Inferior parietal cortex (tissue), 1 donor: ENCODE measurements around the gene ARL16.
"Not testable (repeated sequence)": the region's sequence is repeated elsewhere in the genome, so short reads cannot be mapped to it uniquely, and the experiment has no call there.

ENCODE experiments used
- DNase-seq: peaks from one replicate; pipeline ENCODE4 v3.0.0-alpha.2; 2016; ENCODE audit errors: extremely low spot score

Gene ARL16

DNA sequence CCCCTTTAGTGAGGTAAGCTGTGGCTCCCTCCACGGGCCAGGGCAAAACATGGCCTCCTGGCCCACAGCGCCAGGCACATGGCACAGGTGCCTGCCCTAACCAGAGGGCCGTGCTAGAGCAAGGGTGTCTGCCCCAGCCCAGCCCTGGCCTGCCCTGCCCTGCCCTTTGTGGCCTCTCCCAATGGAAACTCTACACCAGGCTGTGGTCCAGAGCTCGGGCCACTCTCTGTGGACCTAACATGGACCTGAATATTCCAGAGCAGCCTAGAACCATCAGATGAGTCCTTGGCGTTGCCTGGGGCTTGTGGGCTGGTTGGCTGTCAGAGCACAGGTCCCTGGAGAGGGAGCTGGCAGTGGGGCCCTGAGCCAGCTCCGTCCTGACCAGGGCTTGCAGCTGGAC lies 11.6 kb upstream of the ARL16 start:
- DNase-seq = no peak

- DNase-seq = no peak
Measured at GRCh38 chr17:81694810-81695209, 11.2 kb upstream of the ARL16 start.

GRCh38 chr17:81693509-81694210 lies 10.1 kb upstream of the ARL16 start:
- no peak for DNase-seq

DNA sequence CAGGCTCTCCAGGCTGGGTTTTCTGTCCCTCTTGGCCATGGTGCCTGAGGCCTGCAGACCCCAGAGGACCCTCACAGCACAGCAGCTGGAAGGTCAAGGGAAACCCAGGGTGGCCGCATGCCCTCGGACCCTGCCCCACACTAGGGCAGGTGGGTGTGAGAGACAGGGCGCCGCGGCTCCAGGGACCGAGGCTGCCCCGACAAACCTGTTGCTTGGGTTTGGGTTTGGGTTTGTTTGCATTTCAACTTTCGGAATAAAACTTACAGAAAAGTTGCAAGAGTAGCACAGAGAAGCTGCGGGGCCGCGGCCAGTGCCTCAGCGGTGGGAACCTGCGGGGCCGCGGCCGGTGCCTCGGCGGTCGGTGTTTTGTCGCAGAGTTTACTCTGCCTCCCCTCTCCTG lies 8.0 kb upstream of the ARL16 start:
- DNase-seq = no peak

DNA sequence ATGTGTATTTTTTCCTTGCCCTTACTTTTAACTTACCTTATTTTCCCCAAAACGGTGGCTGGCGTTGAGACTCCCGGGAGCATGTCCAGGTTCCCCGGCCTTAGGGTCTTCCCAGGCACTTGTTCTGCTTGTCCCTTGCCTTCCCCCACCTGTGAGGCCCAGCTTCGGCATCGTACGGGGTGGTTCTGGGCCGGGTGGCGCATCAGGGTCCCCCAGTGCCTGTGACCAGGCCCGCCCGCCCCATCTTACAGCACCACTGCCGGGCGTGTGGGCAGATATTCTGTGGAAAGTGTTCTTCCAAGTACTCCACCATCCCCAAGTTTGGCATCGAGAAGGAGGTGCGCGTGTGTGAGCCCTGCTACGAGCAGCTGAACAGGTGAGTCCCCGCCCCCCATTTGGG lies 7.6 kb upstream of the ARL16 start:
- DNase-seq = no peak

GRCh38 chr17:81690549-81690948 lies 7.0 kb upstream of the ARL16 start:
- no peak for DNase-seq

DNA sequence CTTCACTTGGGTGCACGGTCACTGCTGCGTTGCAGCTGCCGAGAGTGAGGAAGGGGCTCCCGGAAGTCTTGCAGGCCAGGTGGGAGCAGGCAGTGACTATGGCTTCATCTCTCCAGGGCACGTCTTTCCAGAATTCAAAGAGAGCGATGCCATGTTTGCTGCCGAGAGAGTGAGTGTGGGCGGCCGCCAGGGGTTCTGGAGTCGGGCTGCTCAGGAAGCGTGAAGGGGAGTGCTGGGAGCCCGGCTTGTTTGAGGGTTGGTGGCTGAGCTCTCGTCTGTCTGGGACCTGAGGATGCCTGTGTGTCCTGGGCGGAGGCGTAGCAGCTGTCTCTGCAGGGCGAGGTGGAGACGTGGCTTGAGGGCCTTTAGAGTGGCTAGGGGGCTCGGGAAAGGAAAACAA lies 6.5 kb upstream of the ARL16 start:
- no peak for DNase-seq

- no peak for DNase-seq
Measured at GRCh38 chr17:81688616-81689015, 5.0 kb upstream of the ARL16 start.

- no peak for DNase-seq
Measured at GRCh38 chr17:81687770-81688541, 4.4 kb upstream of the ARL16 start.

GRCh38 chr17:81686614-81687013 lies 3.0 kb upstream of the ARL16 start:
- no peak for DNase-seq

DNA sequence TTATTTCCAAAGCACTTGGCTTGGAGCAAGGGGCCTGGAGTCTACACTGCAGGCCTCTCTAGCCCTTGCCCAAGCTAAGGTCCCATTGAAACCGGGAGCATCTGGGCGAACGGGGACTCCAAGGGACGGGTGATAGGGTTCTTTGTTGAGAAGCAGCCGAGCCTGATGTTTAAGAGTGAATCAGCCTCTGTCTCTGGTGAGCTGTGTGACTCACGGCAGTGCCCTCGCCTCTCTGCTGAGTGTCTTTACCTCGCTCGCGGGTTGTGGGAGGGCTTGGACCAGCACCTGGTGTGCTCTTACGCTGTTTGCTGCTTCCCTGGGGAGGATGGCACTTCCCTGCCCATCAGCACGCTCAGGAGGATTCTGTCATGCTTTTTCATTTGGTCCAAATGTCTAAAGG lies 1.5 kb upstream of the ARL16 start:
- no peak for DNase-seq

- DNase-seq = no peak
Measured at GRCh38 chr17:81684442-81684911, 880 bp upstream of the ARL16 start.

DNA sequence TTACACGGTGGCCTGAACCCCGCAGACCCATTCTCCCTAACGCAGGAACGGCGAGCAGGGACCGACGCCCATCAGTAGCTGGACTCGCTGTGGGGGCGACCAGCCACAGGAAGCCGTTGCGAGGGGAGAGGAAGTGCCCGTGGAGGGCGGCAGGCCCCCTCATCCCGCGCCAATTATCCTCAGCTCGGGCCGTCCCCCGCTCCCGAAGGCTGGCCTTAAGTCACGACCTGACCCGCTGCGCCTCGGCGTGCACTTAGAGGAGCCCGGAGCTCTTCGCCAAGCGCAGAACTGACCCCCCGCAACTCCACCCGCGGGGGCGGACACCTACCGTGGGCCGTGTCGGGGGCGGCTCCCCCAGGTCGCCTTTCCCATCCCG lies 401 bp downstream of the ARL16 start:
- peak; percentile 20 for DNase-seq

DNA sequence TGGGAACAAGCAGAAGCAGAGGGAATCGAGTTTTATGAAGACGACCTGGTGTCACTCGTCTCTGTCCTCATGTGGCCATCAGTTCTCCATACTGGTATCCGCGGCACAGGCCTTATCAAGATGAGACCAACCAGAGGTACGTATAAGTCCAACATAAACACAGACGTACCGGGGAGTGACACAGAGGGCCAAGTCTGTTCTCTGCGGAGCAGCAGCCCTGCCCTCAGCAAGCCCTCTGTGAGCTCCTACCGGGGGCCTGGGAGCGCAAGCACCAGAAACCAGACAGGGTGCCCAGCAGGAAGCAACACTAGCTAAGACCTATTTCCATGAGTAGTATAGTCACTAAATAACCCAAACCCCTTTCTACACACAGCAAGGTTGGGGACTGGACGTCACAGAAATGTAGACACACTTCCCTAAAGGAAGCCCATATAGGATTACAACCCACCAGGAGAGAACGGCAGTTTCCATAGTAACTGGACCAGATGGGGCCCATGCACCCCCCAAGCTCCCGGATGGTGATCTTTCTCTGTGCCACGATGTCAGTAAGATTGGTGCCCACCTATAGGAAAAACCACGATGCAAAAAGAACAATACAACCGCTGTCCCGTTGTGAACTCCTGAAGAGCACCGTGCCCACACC lies 911 bp downstream of the ARL16 start:
- DNase-seq = no peak

DNA sequence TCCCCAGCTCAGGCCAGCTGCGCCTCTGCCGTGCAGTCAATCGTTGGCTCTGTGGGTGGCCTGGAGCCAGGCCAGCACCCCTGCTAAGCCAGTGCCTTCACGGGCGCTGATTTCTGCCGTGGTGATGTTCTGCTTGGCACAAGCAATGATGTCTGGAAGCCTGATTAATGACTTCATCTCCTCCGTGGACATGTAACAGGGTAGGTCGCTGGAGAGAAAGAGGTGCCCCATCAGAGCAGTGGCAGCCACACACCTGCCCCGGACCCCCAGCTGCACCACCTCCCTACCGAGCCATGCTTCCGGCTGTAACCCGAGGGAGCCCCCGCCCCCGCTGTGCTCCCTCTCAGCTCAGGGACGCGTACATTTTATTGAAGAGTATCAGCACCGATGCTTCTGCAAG lies 1.9 kb downstream of the ARL16 start:
- DNase-seq = no peak

GRCh38 chr17:81680150-81680549 lies 3.4 kb downstream of the ARL16 start:
- no peak for DNase-seq

- no peak for DNase-seq
Measured at GRCh38 chr17:81676906-81677305, 6.7 kb downstream of the ARL16 start.

DNA sequence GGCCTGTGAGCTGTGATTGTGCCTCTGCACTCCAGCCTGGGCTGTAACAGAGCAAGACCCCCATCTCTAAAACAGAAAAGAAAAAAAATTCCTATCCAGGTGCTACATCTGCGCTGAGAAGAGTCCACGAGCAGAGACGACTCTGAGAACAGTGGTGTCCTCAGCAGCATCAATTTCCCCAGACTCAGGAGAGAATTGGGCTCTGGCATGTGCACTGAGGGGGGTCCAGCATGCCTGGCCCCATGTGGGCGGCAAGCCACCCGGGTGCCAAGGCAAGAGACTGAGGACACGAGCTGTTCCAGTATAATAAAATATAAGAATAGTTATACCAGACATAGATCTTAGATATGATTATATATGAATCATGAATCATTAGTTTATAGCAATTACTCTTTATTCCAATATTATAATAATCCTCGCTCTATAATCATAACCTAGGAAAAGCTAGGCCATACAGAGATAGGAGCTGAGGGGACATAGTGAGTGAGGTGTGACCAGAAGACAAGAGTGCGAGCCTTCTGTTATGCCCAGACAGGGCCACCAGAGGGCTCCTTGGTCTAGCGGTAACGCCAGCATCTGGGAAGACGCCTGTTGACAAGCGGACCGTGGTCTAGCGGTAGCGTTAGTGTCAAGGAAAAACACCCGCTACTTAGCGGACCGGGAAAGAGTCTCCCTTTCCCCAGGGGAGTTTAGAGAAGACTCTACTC lies 7.9 kb downstream of the ARL16 start:
- not testable (repeated sequence) for DNase-seq

GRCh38 chr17:81673561-81674258 lies 9.9 kb downstream of the ARL16 start:
- no peak for DNase-seq

DNA sequence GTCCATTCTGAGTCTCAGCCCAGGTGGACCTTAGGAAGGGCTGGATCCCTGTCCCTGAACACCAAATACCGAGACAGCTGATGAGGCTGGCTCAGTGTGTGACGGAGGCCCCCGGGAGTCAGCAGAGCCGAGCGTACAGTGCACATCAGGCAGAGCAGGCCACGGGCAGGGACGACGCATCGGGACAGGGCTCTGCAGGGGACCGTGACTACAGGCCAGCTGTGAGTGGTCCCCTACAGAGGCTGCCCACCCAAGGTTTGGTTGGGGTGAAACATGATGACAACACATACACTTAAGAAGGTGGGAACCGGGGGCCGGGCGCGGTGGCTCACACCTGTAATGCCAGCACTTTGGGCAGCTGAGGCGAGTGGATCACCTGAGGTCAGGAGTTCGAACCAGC lies 10.6 kb downstream of the ARL16 start:
- no peak for DNase-seq

- DNase-seq = no peak
Measured at GRCh38 chr17:81672504-81672903, 11.1 kb downstream of the ARL16 start.

DNA sequence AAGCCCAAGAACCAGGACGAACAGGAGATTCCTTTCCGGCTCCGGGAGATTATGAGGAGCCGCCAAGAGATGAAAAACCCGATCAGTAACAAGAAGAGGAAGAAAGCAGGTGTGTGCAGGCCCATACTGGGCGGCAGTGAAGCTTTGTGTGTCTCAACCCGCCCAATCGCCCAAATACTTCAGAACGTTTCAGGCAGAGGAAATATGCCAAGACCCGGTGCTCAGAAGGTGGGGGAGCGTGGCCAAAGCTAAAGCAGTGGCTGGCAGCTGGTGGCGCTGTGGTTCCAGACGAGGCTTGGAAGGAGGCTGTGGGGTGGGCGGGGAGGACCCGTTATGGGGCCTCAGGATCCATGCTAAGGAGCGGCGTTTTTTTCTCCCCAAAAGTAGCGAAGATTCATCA lies 15.8 kb downstream of the ARL16 start:
- no peak for DNase-seq
